Chondrocyte (in vitro differentiated cells): Measurements from ENCODE around the gene PODN. TPM values are rescaled to one million over a fixed set of nuclear protein-coding genes. Genes with fewer than 3 reads are reported as not detected.

Source experiments
- DNase-seq: peaks from one replicate; pipeline ENCODE4 v3.0.0; 2021; ENCODE audit warnings: mixed read lengths, low spot score
- H3K27ac Mint-ChIP-seq: one replicate; pipeline ENCODE4 v1.8.0; 2021; ENCODE audit warnings: mild to moderate bottlenecking, moderate library complexity, mixed read lengths; ENCODE audit not compliant: unreplicated experiment
- H3K27me3 Mint-ChIP-seq: 2 replicates; pipeline ENCODE4 v1.8.0; 2021; ENCODE audit warnings: low read depth, mixed read lengths
- H3K36me3 Mint-ChIP-seq: 2 replicates; pipeline ENCODE4 v1.8.0; 2021; ENCODE audit warnings: low read depth, mixed read lengths
- H3K4me1 Mint-ChIP-seq: 2 replicates; pipeline ENCODE4 v1.8.0; 2021; ENCODE audit warnings: low read depth, mild to moderate bottlenecking, mixed read lengths
- H3K4me3 Mint-ChIP-seq: one replicate; pipeline ENCODE4 v1.8.0; 2021; ENCODE audit warnings: mild to moderate bottlenecking, moderate library complexity, mixed read lengths; ENCODE audit not compliant: unreplicated experiment
- H3K9me3 Mint-ChIP-seq: 2 replicates; pipeline ENCODE4 v1.8.0; 2021; ENCODE audit warnings: low read depth, mixed read lengths
- total RNA-seq: library from RNA; stranded (reverse); gene quantifications from 3 replicates; pipeline ENCODE4 v1.2.1, GENCODE V29; 2021
- TF ChIP-seq, protein P1 (sequence below): fragments of 200-600 bp; sonication (generic); IDR thresholded peaks from 2 replicates; pipeline ENCODE4 v1.5.0; 2021; ENCODE audit warnings: antibody characterized with exemption, mild to moderate bottlenecking, moderate library complexity

The PODN gene
- total RNA-seq, 1 donor from 2014 or later: 9.2 TPM

DNA sequence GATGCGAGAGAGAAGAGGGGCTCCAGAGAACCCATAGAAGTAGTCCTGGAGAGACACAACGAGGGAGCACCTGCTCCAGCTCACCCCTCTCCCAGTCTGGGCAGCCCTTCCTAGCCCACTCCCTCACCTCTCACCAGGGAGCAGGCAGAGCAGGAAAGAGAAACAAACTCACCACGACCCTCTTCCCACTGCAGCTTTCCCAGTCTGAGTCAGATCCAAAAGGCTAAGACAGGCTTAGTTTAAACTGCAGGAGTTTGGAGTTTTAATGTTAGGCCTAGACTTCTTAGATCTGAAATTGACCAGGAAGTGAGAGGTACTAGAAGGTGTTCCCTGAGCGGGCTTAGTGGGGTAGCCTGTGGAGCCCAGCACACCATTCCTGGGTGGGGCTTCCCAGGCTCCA, 50.8 kb downstream of the PODN start:
- H3K4me3 Mint-ChIP-seq: no peak overlapping the region
- H3K4me1 Mint-ChIP-seq: peaks cover 58% of the 10 kb centered on the region
- H3K27me3 Mint-ChIP-seq: no peaks in the 10 kb centered on the region
- TF ChIP-seq, protein P1, sequence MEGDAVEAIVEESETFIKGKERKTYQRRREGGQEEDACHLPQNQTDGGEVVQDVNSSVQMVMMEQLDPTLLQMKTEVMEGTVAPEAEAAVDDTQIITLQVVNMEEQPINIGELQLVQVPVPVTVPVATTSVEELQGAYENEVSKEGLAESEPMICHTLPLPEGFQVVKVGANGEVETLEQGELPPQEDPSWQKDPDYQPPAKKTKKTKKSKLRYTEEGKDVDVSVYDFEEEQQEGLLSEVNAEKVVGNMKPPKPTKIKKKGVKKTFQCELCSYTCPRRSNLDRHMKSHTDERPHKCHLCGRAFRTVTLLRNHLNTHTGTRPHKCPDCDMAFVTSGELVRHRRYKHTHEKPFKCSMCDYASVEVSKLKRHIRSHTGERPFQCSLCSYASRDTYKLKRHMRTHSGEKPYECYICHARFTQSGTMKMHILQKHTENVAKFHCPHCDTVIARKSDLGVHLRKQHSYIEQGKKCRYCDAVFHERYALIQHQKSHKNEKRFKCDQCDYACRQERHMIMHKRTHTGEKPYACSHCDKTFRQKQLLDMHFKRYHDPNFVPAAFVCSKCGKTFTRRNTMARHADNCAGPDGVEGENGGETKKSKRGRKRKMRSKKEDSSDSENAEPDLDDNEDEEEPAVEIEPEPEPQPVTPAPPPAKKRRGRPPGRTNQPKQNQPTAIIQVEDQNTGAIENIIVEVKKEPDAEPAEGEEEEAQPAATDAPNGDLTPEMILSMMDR: no peak
- H3K27ac Mint-ChIP-seq: peak overlapping the region; percentile 81
- no peak for DNase-seq
- H3K9me3 Mint-ChIP-seq: peaks cover 18% of the 10 kb centered on the region
- peaks cover 15% of the 10 kb centered on the region for H3K36me3 Mint-ChIP-seq

DNA sequence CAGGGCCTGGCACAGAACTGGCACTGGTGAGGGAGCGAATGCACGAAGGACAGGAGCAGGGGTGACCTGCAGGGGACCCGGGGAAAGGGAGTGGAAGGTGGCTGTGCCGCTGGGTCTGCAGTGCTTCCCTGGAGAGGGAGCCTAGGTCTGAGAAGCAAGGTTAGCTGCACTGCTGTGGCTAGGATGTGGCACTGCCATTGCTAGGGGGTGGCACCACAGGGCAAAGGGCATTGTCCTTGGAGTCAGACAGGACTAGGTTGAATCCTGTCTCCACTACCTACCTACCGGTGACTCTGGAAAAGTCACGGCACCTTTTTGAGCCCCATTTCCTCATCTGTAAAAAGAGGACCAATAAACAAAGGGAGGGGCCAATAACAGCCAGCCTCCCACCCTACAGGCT, 52.1 kb downstream of the PODN start:
- TF ChIP-seq, protein P1: no peak
- DNase-seq: no peak
- Mint-ChIP-seq H3K4me3 (no peak overlapping the region), H3K9me3 (peaks cover 18% of the 10 kb centered on the region), H3K27ac (no peak overlapping the region), H3K36me3 (peaks cover 15% of the 10 kb centered on the region), H3K27me3 (no peaks in the 10 kb centered on the region), H3K4me1 (peaks cover 47% of the 10 kb centered on the region)

DNA sequence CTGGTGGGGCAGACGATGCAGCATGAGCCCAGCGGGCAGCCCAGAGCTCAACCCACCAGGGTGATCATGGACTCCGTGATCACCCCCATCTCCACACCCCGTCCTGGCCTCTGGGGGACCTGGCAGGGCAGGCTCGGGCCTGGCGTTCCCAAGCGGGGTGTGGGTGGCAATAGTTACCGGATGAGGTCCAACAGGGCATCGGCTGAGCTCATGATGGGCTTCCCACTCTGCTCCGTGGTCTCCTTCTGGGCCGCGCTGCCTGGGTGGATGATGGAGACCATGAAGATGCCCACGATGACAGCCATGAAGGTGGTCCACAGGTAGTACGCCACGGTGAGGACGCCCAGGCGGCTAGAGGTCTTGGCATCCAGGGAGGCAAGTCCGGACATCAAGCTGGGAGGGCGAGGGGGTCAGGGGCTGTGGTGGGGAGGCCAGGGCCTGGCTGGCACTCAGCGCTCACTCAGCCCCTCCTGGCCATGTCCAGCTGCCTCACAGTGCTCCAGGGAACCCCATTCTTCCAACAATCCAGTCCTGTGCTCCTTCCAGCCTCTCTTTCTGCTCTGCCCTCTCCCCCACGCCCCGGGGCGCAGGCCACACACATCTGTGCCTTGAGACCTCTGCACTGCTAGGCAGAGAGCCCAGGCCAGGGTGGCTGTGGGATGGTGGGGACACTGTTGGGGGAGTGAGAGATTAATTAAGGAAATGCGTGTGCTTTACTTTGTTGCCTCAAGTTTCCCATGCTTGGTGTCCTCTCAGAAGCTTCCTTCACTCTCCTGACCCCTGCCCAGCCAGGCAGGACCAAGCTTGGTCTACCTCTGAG, 52.8 kb downstream of the PODN start:
- Mint-ChIP-seq H3K27ac (no peak overlapping the region), H3K4me1 (peaks cover 40% of the 10 kb centered on the region), H3K9me3 (peaks cover 18% of the 10 kb centered on the region), H3K4me3 (no peak overlapping the region), H3K36me3 (peaks cover 15% of the 10 kb centered on the region), H3K27me3 (no peaks in the 10 kb centered on the region)
- no peak for DNase-seq
- TF ChIP-seq, protein P1: no peak

DNA sequence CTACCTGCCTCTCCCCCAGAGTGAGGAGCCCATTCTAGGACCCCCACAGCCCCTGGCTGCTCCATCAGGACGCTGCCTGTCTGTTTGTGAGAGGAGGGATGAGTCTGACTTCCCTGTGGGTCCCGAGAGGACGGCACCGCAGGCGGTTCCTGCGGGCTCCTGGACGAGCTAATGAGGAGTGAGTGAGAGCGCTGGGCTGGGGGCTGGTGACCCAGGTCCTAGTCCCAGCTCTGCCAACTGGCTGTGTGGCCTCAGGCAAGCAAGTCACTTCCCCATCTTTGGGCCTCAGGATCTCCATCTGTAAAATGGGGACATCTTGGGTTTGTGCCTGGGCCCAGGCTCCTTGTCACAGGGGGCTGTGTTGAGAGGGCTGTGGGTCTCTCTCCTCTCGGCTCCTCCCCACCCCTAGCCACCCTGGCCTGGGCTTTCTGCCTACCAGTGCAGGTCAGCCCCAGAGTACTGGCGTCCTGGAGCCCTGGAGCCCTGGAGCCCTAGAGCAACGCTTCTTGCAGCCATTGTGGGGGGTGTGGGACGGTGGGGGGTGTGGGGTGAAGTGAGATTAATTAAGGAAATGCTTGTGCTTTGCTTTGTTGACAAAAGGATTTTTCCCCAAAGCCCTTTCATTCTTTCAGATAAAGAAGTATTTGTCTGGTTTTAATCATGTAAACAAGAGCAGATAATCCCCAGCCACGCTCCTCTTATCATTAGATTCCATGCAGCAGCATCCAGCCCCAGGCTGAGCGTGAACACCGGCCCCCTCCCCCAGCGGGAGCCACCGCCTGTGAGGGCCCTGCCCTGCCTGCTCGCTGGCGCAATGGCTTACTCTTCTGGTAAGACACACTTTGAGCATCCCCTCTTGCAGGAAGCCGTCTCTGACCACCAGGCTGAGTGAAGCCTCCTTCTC, 53.6 kb downstream of the PODN start:
- TF ChIP-seq, protein P1: no peak
- no peaks in the 10 kb centered on the region for H3K27me3 Mint-ChIP-seq
- H3K9me3 Mint-ChIP-seq: peaks cover 17% of the 10 kb centered on the region
- H3K27ac Mint-ChIP-seq: no peak overlapping the region
- peaks cover 14% of the 10 kb centered on the region for H3K36me3 Mint-ChIP-seq
- DNase-seq: no peak
- H3K4me1 Mint-ChIP-seq: peaks cover 33% of the 10 kb centered on the region
- no peak overlapping the region for H3K4me3 Mint-ChIP-seq

DNA sequence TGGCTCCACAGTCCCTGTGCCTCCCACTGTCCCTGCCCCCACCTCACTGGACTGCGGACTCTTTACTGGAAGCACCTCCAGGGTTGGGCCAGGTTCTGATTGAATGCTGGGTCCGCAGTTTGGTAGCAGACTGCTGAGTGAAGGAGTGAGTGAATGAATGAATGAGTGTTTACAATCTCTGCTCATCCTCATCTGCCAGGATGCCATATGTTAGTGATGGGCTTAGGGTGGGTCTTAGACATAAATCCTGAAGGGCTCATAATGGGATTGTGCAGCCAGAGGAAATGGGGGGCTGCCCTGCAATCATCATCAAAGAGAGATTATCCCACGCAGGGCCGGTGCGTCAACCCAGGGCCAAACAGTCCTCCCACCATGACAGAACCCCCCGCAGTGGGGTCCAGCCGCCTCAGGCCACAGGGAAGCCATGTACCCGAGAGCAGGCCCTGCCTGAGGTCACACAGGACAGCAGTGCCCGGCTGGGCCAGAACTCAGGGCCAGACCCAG, 54.3 kb downstream of the PODN start:
- H3K36me3 Mint-ChIP-seq: peaks cover 7% of the 10 kb centered on the region

More for the DNA sequence above, 54.3 kb downstream of the PODN start:
- Mint-ChIP-seq H3K27me3 (no peaks in the 10 kb centered on the region), H3K9me3 (peaks cover 10% of the 10 kb centered on the region), H3K4me3 (no peak overlapping the region), H3K27ac (no peak overlapping the region), H3K4me1 (peaks cover 30% of the 10 kb centered on the region)
- no peak for DNase-seq
- TF ChIP-seq, protein P1: no peak
